GM21526 (cell line): ENCODE measurements around the gene BIN2.
"Not testable (repeated sequence)": the region's sequence is repeated elsewhere in the genome, so short reads cannot be mapped to it uniquely, and the experiment has no call there.

Experiments used
- ATAC-seq: cut with Tn5 transposase; IDR thresholded peaks from one replicate; pipeline ENCODE4 v1.9.1; 2021; ENCODE audit warnings: moderate library complexity; ENCODE audit not compliant: unreplicated experiment, low FRiP score

Gene BIN2

DNA sequence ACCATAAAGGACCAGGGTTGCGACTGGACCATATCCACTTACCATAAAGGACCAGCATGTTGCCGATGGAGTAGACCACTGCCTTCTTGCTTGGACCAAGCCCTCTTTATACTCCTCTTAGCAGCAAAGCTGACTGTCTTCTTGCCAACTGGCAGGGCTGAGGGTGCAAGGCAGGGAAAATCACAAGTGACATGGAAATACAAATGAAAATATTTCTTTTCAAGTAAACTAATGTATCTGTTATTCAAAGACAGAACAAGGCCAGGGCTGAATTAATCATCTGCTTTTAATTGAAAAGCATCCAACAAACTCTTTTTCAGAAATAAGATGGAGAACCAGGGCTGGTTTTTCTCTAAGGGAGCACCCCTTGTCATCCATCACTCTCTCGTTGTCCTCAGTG, 22.6 kb upstream of the BIN2 start, which contains the start of gene CELA1:
TSS of gene CELA1 (minus strand) at position 99 of the 400 bp plus-strand sequence. CDS start at position 58, 41 bp downstream.
- no peak for ATAC-seq

DNA sequence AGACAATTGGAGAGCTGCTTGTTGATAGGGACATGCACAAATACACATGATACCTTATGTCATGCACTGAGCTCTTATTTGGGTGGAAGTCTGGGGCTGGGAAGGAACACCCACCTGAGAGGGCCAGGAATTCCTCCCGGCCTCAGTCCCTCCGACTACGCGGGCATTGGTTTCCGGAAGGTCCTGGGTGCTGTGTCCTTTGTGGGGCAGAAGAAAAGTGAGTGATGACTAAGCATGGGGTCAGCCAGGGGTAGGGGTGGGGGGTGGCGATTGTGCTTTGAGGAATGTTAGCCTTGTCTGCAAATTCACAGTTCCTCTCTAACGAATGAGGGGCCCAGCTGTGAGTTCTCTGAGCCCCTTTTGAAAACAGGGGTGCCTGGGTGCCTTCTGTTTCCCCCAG, 21.7 kb upstream of the BIN2 start:
- ATAC-seq: no peak

GRCh38 chr12:51343201-51343600, 19.2 kb upstream of the BIN2 start:
- ATAC-seq: no peak

GRCh38 chr12:51342416-51342815, 18.4 kb upstream of the BIN2 start:
- no peak for ATAC-seq

DNA sequence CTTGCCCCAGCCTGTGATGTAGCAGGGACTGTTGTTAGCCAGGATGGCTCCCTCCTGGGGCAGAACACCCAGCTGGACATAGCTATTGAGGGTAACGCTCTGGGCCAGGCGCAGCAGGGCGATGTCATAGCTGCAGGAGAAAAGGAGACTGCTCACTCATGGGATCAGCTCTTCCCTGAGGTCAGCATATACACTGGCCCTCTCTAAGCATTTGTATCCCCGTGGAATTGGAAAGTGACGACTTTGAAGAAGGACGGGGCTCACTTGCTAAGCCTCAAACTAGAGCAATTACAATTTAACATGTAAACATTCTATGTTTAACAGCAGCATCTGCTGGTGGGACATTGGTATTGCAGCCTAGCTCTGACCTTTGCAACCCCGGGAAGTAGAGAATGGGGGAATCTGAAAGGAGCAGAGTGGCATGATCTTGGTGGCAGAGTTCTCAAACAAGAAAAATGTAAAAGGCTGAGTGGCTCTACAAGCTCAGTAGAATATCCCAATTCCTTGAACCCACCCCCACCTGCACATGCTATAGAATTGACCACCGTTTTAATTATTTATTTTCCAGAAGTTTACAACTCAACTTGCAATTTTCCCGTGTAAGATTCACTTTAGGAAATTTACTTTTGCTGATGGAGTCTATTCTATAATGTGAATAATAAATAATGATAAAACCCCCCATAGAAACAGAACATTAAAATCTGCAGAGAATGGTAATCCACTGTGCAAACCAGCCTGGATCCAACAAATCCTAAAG, 17.5 kb upstream of the BIN2 start:
- no peak for ATAC-seq

- no peak for ATAC-seq
Observed at GRCh38 chr12:51339750-51340149, 15.8 kb upstream of the BIN2 start.

DNA sequence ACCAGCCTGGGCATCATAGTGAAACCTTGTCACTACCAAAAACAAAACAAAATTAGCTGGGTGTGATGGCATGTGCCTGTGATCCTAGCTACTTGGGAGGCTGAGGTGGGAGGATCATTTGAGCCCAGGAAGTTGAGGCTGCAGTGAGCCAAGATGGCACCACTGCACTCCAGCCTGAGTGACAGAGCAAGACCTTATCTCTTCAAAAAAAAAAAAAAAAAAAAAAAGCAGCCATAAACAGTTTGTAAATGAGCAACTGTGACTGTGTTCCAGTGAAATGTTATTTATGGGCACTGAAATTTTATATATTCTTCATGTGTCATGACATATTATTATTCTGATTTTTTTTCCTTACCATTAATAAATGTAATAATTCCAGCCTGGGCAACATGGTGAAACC, 13.4 kb upstream of the BIN2 start:
- not testable (repeated sequence) for ATAC-seq

- ATAC-seq: no peak
Observed at GRCh38 chr12:51335931-51336330, 12.0 kb upstream of the BIN2 start.

GRCh38 chr12:51334764-51335163, 10.8 kb upstream of the BIN2 start:
- no peak for ATAC-seq

- ATAC-seq: no peak
Observed at GRCh38 chr12:51333536-51333935, 9.6 kb upstream of the BIN2 start.

GRCh38 chr12:51330186-51330585, 6.2 kb upstream of the BIN2 start:
- ATAC-seq: no peak

DNA sequence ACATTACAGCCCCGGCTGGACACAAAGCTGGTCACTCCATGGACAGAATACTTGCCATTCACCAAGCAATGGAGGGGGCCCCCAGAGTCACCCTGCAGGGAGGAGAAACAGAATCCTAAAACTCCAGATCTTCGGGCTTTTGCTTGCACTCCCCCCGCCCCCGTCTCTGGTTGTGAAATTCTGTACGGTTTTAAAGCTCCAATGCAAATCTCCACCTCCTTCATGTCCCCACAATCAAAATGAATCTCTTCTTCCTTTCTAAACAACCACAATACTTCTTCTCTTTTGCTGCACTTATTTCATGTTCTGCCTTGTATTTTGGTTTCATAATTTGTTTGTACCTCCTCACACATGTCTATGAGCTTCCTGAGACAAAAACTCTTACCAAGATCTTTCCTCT, 5.8 kb upstream of the BIN2 start:
- no peak for ATAC-seq

- no peak for ATAC-seq
Observed at GRCh38 chr12:51328587-51328986, 4.6 kb upstream of the BIN2 start.

GRCh38 chr12:51326698-51327439, 2.9 kb upstream of the BIN2 start:
- ATAC-seq: no peak

DNA sequence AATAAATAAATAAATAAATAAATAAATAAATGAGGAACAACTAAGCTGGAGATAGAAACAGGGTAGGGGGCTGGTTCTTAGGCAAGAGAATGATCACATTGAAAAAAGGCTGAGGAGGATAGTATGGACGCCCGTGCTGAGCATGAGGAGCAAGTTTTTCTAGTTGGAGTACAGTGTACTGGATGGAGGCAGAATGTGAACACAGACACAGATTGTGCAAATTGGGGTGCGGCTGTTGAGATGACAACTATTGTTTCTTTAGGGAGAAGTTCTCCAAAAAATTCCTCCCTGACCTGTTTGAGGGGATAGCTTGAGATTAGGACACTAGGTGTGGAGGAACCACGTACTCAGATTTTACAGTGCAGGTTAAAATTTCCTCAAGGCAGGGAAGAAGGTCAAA, 979 bp upstream of the BIN2 start:
- no peak for ATAC-seq

DNA sequence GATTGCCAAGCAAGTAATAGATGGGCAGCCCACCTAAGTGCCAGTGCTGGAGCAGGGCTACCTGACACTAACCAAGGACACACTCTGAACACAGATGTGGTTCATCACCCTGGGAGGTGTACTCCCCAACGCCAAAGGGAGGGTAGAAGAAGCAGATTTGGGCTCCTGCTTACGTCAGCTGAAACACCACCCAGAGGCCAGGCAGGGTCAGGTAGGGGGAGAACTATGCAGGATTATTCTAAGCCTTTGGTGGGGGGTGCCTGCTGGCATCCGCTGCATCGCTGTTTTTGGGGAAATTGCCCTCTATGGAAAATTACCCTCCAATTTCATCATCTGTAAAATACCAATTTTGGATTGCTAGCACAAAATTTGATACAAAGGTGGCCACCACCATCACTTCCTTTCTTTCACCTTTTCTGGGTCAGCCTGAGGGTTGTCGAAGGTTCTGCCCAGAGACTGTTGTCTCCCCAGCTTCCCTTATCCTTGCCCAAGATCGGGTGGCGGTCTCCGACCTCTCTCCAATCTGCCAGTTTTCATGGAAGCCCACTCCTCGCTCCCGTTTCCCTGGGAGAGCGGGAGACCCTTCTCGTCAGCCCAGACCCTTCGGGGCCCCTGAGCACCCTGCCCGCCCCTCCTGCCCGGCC, 535 bp downstream of the BIN2 start:
- no peak for ATAC-seq

GRCh38 chr12:51322452-51322851, 1.5 kb downstream of the BIN2 start:
- ATAC-seq: no peak

GRCh38 chr12:51321882-51322281, 2.1 kb downstream of the BIN2 start:
- no peak for ATAC-seq

DNA sequence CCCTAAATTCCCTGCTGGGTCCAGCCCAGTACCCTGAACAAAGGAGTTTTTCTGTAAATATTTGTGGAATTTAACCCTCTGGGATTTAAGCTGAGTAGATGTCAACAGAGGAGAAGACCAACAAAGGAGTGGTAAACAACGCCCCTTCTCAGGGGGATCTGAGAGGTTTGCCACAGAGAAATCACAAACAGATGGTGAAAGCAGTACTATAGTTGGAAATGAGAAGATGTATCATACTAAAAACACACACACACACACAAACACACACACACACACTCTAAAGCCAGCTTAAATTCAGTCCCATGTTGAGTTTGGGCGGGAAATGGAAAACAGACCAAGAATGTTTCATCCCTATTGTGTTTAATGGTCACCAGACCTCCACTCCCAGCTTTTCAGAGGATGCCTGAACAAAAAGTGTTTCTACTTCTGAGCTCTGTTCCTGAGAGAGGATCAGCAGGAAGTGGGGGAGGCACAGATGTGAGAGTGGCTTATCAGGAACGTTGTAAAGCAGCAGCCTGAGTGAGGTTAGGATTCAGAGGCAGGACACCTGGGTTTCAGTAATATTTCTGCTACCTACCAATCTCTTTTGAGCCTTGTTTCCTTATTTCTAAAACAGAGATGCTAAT, 3.2 kb downstream of the BIN2 start:
- ATAC-seq: no peak

- no peak for ATAC-seq
Observed at GRCh38 chr12:51320311-51320694, 3.7 kb downstream of the BIN2 start.
